GM12873 (cell line): ENCODE data around the gene DPP4.

ENCODE experiments used
- TF ChIP-seq, protein P1 (sequence below): IDR thresholded peaks from 2 replicates; pipeline ENCODE4 v1.5.1; 2012; ENCODE audit warnings: low read depth, mild to moderate bottlenecking, moderate library complexity, low read length, control low read depth; ENCODE audit not compliant: insufficient read depth; ENCODE audit errors: missing control alignments

DPP4 gene

DNA sequence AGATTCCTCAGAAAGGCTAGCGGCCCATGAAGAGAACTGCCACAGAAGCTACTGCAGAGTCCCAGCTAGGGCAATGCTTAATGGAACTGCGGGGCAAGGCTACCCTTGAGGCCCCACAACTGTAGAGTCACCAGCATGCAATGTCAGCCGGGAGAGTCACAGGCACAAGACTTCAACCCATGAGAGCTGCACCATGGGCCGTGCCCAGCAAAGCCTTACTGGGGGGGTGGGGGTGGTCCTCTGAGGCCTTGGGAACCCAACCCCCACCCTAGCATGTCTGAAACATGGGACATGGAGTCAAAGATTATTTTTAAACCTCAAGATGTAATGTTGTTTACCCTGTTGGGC lies 20.2 kb downstream of the DPP4 start:
- TF ChIP-seq, protein P1, sequence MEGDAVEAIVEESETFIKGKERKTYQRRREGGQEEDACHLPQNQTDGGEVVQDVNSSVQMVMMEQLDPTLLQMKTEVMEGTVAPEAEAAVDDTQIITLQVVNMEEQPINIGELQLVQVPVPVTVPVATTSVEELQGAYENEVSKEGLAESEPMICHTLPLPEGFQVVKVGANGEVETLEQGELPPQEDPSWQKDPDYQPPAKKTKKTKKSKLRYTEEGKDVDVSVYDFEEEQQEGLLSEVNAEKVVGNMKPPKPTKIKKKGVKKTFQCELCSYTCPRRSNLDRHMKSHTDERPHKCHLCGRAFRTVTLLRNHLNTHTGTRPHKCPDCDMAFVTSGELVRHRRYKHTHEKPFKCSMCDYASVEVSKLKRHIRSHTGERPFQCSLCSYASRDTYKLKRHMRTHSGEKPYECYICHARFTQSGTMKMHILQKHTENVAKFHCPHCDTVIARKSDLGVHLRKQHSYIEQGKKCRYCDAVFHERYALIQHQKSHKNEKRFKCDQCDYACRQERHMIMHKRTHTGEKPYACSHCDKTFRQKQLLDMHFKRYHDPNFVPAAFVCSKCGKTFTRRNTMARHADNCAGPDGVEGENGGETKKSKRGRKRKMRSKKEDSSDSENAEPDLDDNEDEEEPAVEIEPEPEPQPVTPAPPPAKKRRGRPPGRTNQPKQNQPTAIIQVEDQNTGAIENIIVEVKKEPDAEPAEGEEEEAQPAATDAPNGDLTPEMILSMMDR: no peak

DNA sequence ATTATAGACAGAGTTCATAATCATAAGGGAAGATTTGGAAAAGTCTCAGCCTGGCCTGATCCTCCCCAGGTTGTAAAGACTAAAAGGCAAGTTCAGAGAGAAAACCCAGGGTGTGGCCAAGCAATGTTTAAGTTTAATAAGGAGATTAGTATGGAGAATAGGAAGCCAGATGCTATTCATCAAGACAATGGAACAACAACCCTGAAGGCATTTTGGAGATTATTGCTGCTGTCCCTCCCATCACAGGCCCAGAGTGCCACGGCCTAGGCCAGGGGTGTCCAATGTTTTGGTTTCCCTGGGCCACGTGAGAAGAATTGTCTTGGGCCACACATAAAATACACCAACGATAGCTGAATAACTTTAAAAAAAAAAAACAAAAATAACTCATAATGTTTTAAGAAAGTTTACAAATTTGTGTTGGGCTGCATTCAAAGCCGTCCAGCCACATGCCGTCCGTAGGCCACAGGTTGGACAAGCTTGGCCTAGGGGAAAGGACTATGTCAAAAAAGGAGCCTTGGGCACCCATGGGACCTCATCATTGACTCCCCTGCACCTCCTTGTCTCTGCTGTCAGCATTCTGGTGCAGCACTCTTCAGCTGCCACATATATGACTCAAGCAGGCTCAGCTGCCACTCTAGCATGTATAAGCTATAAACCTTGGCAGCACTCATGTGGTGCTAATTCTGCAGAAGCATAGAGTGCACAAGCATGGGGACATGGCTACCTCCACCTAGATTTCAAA lies 20.8 kb downstream of the DPP4 start:
- TF ChIP-seq, protein P1: no peak

DNA sequence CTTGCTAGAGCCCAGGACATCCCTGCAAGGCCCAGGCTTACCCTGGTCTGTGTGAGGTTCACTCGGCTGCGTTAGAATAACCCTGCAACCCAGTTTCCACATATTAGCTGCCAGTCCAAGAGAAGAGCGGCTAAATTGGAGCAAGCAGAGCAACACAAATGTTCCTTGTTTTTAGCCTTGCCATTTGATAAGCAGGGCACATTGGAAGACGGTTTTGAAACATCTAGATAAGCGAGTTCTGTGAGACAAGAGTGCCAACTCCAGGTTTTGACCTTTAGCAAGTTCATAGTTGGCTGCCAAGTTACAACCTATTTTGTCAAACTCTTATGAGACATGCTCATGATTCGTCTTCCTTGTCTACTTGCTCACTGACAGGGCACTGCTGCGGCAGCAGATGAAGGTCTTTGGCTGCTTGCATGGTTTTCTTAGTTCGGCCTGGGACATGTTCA lies 23.5 kb downstream of the DPP4 start:
- TF ChIP-seq, protein P1: no peak

DNA sequence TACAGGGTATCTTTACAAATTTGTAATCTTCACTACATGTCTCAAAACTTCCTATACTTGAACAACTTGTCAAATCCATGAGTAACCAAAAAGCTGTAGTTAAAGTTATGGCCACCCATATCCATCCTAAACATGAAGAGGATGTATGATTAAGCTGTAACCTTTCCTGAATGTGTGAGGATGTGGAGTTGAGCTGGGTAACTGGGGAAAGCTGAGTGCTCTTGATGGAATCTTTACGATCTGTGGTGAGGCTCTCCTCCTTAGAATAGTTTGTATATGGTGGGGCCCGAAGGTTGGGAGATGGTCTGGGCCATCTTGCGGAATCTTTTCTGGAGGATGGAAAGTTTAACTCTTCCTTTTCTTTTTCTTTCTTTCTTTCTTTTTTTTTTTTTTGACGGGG lies 29.4 kb downstream of the DPP4 start:
- TF ChIP-seq, protein P1: no peak

DNA sequence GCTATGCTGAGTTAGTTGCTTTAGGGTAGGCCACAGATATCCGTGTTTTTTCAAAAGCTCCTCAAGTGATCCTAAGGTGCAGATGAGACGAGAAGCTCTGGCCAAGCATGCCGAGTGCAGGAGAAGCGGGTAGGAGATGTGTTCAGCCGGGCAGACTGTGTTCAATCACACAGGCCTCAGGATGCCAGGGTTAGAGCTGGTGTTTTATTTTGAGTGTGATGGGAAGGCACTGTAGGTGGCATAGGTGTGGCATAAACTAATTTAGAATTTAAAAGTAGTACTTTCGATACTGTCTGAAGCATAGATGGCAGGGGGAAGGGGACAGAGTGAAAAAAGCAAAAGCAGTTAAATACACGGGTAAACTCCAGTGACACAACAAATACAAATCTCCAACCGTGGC lies 30.9 kb downstream of the DPP4 start:
- TF ChIP-seq, protein P1: no peak

DNA sequence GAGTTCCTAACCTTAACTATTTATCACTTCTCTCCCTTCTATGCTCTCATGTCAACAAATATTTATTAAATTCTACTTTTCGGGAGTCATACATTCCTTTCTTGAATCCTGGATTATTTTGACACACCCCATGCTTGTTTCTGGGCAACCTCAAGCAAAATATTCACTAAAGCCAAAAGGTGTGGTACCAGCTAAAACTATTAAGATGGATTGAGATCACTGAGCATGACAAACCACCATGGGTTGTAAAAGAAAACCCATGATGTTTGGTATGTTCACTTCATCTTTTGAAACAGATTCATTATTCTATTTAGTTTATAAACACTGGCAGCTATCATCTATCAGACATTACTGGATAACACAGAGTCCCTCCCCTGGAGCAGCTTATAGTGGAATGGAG lies 32.5 kb downstream of the DPP4 start:
- TF ChIP-seq, protein P1: no peak

DNA sequence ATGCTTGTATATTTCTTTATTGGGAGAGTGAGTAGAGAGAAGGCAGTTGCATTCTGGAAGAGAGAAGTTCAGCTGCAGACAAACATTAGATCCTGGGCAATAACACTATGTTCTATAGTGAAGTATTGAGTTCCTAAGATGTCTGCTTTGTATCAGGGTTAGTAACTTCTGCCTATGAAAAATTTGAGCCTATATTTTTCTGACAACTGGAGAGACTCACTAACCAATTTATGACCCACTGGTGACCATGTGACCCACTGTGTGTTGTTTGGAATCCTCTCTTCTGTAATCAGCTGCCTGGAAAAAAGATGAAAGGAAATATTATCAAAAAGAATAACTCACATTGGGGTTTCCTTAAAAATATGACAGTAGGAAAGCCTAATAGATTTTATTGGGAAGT lies 35.3 kb downstream of the DPP4 start:
- TF ChIP-seq, protein P1: no peak
